T follicular helper cell (primary cell): Measurements from ENCODE around the gene KIF21A.

Experiments used
- DNase-seq: peaks from one replicate; pipeline ENCODE4 v3.0.0-alpha.2; 2020; ENCODE audit warnings: low read depth

Gene KIF21A

DNA sequence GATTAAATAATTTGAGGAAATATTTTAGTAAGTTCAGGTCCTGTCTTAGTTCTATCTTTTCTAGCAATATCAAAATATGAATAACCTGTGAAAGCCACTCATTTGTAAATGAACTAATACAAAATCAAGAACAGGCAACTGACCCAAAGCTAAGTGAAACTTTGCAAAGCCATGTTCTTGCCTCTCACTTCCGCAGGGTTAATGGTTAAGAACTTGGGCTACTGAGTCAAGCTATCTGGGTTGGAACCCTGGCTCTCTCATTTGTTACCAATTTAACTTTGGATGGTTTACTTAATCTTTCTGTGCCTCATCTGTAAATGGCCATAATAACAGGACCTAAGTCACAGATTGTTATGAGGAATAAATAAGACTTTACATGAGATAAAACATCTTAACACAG lies 2.8 kb downstream of the KIF21A start:
- no peak for DNase-seq

DNA sequence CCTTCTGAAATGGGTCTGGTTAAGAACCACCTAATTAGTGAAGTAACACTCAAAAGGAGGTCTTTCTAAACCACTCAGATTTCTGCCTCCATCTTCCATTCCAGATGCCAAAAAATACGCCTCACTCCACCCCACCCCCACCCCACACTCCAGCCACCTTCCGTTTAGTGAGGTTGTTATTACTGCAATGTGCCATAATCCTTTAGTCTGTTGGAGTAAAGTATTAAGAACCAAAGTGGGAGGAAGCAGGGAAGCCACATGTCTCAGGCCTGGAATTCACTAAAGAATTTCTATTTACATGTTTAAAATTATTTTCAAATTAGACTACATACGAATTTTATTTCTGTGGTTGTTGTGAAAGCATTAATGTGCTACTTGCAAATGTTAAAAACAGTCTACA lies 7.4 kb downstream of the KIF21A start:
- DNase-seq, result no peak

DNA sequence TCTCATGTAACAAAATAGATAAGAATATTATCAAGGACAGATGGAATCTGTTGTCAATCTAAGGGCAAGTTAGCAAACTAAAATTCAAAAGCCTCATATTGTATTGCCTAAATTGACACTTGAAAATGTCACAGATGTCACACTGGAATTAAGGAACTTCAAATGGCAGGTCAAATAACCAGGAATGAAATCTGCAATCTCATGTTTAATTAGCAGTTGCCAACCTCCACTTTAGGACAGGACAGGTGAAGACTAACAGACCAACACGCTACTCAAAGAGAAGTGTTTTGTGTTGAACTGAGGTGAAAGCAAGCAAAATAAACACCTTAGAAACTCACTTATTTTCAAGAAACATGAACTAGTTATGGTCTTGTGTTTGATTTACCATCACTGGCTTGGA lies 11.1 kb downstream of the KIF21A start:
- DNase-seq, result no peak

DNA sequence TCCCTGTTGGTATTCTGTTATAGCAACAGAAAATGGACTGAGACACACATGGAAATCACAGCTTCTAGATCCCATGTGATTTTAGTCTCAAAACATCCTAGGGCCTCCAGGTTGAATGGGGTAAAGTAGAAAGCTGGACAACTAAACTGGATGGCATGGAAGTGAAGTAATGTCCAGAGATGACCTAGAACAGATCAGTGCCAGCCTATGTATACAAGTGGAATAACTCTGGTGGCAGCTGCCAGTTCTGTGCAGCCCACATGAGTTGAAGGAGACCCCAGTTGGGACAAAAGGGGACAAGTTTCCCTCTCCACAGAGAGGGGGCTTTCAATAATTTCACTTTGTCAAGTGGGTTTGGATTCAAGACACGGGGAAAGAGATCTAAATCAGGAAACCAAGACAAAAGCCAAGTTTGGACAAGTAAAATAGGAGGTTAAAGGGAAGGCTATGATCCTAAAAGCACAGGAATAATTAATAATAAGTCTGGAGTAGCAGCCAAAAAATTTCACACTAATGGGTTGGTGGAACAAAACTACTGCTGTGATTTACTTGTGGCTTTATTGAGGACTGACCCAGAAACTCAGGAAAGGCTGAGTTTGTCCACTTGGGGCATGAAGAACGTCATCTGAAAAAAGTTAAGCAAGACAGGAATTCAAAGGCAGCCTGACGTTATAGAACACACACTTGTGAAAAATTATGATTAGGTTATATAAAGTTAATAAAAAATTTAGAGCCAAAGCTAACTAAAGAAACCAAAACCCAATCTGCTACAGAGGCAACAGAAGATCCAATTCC lies 11.7 kb downstream of the KIF21A start:
- DNase-seq, result no peak

DNA sequence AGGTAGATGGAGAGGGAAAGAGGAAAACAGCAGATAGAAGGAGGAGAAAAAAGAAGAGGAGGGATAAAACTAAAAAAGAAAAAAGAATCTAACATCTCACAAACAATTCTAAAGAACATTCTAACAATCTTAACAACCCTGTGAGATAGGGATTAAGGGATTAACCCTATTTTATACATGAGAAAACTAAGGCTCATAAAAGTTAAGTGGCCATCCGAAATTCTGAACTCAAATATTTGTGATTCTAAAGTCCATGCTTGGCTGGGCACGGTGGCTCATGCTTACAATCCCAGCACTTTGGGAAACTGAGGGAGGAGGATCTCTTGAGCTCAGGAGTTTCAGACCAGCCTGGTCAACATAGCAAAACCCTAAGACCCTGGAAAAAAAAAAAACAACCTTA lies 13.1 kb downstream of the KIF21A start:
- DNase-seq, result no peak

DNA sequence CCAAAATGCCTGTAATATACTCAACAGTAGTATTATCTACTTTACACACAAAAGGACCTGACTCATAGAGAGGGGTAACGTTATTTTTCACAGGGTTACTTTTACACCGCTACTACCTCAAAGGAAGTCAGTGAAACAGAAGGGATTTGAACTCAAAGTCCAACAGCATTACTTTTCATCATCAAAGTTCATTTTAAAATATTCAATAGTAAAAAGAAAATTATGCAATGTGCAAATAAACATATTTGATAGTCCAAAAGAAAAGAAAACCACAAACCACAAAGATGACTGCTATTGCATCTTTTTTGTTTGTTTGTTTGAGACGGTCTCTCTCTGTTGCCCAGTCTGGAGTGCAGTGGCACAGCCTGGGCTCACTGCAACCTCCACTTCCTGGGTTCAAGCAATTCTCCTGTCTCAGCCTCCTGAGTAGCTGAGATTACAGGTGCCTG lies 15.5 kb downstream of the KIF21A start:
- no peak for DNase-seq

DNA sequence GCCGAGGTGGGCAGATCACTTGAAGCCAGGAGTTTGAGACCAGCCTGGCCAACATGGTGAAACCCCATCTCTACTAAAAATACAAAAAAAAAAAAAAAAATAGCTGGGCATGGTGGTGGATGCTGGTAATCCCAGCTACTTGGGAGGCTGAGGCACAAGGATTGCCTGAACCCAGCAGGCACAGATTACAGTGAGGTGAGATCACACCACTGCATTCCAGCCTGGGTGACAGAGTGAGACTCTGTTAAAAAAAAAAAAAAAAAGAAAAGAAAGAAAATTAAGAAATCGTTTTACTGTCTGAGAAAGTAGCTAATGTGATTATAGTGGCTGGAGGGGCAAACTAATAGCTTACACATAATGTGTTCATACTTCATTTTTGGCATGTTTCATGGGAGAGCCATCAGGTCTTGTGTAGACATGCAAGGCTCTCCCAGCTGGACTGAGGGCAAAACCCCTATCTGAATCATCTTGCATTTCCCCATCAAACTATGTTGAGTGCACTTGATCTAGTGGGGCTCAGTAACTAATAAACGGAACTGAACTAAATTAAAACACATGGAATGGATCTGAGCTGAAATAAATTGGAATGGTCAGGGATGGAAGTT lies 16.2 kb downstream of the KIF21A start:
- no peak for DNase-seq

DNA sequence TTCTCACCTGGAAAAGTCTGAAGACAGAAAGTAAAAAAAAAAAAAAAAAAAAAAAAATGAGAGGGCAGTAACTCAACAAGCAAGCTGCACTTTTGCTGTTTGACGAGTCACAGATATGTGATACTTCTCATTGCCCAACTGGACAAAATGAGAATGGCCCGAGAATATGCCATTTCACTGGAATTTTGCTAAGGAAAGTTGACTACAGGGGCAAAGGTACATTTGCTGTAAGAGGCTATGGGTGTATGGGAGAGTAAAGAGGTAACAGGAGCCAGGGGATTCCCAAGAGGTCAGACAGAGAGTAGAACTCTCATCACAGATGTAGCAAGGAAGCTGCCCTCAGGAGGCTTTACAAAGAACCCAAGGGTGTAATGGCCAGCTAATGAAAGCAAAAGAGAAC lies 22.9 kb downstream of the KIF21A start:
- no peak for DNase-seq

DNA sequence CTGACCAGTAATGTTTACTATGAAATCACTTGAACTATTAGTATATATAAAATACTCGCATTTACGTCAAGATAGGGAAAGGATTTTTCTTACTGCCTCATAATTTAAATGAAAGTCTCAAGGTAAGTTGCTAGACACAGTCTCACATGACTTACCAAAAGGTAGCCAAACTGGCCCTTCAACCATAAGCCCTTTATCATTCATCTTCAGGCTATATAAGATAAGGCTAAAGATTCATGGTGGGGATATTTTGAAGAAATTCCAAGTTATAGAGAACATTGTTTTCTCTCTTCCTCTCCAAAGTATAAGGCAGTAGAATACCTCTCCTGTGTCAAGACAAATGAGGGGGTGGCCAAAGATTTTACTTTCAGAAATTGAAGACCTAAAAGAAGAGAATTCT lies 23.4 kb downstream of the KIF21A start:
- DNase-seq, result no peak

DNA sequence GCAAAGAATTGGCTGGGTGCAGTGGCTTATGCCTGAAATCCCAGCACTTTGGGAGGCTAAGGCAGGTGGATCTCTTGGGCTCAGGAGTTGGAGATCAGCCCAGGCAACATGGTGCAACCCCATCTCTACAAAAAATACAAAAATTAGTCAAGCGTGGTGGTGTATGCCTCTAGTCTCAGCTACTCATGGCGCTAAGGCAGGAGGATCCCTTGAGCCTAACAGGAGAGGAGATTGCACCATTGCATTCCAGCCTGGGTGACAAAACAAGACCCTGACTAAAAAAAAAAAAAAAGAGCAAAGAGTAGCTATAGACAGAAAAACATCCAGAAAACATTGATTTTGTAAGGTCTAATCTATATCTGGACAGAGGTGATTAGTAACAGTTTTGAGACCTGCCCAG lies 25.0 kb downstream of the KIF21A start:
- DNase-seq, result no peak

DNA sequence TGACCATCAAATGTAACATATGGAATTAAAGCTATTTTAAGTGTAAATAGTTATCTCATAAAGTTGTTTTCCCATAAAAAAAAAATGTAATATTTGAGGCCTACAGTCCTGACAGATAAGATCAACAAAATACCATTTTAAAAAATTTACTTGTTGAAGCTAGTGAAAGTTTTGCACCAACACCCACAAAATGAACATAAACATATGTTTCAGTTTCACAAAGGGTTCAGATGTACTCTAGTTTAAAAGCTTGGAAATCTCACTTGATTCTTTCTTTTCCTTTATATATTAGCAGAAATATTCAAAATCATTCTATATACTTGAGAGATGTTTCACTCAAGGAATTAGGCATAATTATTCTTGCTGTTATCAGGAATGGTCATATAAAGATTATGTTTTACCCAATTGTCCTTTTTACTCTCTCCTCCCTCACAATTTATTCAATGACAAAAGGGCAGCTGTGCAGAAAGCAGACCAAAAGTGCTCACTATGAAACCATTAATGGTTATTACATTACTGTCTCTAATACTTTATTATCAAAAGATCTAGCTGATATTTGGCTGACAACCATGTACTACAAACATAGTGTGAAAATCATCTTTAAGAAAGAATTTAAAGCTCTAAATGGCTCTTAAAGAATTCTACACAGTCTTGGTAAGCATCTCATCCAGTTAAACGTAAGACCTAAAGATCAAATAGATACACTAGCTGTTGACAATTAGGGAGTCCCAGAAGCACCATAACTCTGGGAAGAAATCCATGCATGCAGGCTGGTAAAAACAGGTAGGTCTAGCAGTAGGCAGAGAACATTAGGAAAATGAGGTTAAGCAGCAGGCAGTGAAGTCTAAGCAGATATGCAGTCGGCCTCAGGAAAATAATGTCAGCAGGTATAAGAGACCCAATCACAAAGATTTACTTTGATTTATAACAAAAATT lies 28.8 kb downstream of the KIF21A start:
- no peak for DNase-seq

DNA sequence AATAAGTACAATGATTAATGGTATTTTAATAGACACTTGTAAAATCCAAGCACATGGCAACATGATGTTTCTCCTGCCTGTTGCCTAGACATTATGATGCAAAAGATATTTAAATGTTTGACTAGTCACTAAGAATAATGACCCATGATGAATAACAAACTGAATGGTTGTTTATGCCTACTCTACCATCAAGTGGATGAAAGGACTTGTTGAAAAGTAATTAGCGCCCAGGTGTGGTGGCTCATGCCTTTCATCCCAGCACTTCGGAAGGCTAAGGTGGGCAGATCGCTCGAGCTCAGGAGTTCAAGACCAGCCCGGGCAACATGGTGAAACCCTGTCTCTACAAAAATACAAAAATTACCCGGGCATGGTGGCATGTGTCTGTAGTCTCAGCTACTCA lies 30.7 kb downstream of the KIF21A start:
- no peak for DNase-seq

DNA sequence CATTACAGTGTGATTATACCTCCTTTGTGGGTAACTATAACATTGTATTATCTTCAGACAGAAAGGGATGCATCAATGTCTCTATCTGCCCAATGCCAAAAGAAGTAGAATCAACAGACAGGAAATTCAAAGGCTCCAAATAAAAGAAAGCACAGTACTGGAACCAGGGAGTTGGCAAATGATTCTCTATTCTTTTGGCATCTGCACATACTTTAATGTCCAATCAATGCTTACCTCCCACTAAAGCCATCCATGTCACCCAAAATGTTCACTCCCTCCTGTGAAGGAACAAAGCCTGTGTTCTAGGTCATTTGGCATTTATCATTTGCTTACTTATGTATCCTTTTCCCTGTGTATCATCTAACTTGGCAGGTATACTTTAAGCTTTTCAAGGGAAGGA lies 36.7 kb downstream of the KIF21A start:
- DNase-seq, result no peak

DNA sequence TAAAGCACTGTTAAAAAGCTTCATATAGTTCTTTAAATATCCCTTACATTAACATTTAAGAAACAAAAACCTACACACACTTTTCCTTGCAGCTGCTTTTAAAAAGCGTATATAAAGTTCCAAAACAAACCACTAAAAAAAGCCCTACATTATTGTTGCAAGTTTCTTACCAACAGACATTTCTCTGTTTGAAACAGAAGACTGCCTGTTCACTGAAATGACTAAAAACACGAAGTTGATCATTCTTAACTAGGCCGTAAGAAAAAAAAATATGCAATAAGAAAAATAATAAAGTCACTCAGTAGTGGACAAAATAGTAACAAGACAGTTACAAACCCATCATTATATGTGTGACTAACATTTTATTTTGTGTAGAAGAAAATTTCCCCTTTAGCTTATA lies 37.3 kb downstream of the KIF21A start:
- DNase-seq, result no peak

DNA sequence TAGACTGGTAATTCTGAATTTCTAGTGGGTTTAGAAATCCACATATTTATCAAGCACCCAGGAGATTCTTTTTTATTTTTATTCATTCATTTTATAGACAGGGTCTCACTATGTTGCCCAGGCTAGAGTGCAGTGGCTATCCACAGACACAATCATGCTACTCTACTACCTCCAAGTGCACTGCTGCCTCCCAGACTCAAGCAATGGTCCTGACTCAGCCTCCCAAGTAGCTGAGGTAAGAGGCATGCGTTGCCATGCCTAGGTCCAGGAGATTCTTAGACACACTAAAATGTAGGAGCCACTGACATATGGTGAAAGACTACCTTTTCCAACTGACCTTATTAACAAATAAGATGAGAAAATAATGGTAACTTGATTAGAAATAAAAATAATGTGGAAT lies 38.9 kb downstream of the KIF21A start:
- DNase-seq, result no peak

DNA sequence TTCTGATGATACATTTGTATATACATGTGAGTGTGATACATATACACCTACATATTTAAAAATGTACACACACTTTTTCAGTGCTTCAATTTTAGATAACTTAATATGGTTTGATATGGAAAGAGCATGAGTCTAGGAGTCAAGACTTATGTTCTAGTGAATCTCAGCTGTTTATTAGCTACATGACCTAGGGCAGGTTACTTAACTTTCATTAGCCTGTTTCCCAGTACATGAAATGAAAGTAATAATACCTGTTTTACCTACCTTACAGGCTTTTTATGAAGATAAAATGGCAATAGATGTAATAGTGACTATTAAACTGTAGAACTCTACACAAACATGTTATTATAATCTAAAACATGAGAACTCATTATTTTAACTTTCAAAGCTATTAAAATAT lies 39.5 kb downstream of the KIF21A start:
- DNase-seq, result no peak

DNA sequence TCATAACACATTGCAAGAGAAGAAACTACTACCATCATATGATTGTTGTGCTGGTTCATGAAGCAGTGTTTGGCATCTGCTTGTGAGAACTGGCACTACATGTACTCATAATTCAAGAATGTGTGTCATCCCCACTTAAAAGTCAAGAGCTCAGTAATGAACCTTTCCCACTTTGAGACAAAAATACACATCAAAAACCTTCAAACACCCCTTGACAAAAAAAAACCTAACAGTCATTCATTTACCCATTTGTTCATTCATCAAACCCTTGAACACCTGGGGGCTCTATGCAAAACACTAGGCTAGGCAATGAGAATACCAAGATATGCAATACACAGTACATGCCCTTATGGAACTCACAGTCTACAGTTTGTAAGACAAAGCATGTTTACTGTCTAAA lies 40.0 kb downstream of the KIF21A start:
- DNase-seq, result no peak

DNA sequence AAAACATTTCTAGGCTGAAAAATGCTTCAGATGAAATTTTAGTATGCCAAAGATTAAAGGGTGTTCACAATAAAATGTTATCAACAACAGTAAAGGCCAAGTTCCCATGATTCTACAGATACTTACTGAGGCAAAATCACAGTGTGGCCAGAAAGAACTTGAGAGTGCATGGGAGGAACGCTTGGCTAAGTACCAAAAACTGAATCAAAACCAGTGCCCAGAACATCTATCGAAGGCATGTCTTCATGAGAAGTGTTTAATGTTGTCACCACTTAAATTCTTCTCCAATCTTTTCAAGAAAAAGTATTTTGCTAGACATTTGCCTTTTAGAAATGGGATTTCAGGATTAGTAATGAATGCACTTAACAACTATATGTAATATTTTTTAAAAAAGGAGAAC lies 41.5 kb downstream of the KIF21A start:
- DNase-seq, result no peak

DNA sequence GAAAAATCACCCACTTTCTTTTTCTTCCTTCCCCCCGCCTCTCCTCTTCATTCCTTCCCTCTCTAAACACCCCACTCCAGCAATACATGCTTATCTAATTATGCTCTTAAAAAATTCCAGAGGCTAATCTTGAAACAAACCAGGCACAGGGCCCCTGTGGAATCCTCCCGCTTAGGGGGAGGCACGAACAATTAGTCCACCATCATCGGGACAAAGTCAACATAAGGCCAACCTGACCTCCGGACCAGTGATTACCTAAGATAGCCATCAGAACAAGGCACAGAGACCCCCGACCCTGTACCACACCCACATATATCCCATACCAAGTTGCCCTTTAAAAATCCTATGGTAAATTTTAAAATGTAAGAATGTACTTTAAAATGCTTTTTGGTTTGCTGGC lies 47.1 kb downstream of the KIF21A start:
- no peak for DNase-seq

DNA sequence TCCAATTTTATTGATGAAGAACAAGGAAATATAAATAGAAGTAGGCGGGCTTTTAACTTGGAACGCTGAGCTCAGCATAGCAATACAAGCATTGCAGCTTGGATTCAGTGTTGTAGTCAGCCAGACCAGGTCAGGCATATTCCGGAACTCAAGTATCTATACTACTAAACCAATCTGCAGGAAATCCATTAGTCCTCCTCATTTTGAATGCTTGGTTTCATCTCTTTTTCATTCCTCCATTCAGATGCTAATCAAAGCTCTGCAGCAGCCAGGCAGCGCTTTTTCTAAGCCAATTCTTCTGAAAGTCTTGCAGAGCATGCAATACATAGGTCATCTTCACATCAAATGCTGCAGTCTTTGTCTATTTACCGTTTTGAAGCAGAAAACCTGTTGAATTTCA lies 49.0 kb downstream of the KIF21A start:
- DNase-seq, result no peak

DNA sequence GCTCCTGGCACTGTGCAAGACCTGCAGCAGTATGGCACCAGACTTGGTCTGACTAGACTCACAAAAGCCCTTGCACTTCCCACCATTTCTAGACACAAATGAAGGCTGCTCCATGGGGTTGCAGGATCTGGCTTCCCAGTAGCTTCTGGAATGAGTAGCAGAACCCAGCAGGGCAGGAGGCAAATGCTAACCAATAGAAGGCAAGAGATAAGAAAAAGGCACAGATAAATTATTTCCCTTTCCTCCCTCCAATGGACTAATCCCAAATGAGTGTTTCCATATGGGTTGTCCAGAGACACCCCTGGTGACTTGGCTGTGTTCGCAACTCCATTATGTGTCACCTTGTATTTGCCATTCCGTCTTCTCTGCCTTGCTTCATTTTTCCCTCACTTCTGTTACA lies 49.7 kb downstream of the KIF21A start:
- DNase-seq, result no peak

DNA sequence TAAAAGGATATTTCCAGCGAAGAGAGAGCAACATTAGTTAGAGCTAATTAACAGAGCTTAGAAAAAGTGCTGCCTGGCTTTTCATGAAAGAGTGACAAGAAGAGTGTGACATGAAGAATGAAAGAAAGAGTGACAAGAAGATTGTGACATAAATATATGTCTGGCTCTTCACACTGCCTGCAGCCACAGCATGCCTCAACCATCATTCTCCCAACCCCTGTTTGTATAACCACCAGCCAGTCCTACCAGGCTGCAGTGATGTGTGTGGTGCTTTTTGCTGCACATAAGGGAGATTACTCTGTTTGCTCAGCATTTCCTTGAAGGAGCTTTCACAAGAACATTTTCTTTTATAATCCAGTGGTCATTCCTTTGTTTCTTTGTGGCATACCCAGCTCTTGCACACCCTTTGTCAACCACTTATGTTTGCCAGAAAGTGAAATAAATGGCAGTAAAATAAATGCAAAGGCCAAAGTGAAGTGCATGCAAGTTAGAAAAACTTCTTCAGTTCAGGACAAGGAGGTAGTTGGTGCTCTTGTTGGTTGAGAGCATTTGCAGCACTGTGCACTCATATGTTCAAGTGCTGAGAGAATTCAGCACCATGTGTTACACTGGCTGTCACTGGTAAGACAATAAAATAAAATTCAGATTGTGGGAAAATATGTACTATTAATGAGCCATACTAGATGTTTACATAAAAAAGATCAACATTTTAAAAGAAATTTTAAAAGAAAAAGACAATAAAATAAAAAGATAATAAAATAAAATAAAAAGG lies 50.6 kb downstream of the KIF21A start:
- DNase-seq, result no peak
